PFSK-1 (cell line): ENCODE results near the gene SUPT3H.

Experiments used
- POLR2AphosphoS5 ChIP-seq: IDR thresholded peaks from 2 replicates; pipeline ENCODE4 v1.6.1; 2012; ENCODE audit warnings: low read depth, mild to moderate bottlenecking, control low read depth, low read length, moderate library complexity
- SIN3A ChIP-seq: IDR thresholded peaks from 2 replicates; pipeline ENCODE4 v1.6.1; 2012; ENCODE audit warnings: mild to moderate bottlenecking, low read length, moderate library complexity, borderline replicate concordance; ENCODE audit not compliant: insufficient read depth
- TAF1 ChIP-seq: IDR thresholded peaks from 2 replicates; pipeline ENCODE4 v1.6.1; 2012; ENCODE audit warnings: low read length, control low read depth, borderline replicate concordance; ENCODE audit not compliant: insufficient read depth

DNA sequence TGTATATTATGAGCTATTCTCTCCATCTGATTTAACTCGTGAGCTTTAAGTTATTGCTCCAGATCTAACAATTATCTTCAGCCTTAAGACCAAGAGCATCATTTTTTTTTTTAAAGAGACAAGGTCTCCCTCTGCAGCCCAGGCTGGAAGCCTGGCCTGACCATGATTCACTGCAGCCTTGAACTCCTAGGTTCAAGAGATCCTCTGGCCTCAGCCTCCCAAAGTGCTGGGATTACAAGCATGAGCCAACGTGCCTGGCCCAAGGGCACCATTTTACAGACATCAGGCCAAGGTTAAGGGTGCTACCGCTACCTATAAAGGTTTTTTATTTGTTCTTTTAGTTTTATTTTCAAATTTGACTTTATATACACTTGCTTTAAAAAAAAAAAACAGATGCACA lies 2.3 kb downstream of the SUPT3H start:
- TF ChIP-seq POLR2AphosphoS5 (no peak), SIN3A (no peak), TAF1 (no peak)
